Esophagus (tissue), 2 donors: Measurements from ENCODE around the gene LILRA5. TPM values are rescaled to one million over a fixed set of nuclear protein-coding genes. Genes with fewer than 3 reads are reported as not detected.

ENCODE experiments used
- H3K27ac ChIP-seq, 2 donors: one replicate each; pipeline ENCODE4 v1.5.1; 2013; ENCODE audit warnings: low read depth in 2 of 2, mild to moderate bottlenecking in 2 of 2, inconsistent platforms in 1 of 2, low read length in 1 of 2, moderate library complexity in 1 of 2
- H3K27me3 ChIP-seq, 2 donors: one replicate each; pipeline ENCODE4 v1.6.1; 2013; ENCODE audit warnings: low read length in 2 of 2, control low read depth in 1 of 2, mild to moderate bottlenecking in 1 of 2; ENCODE audit not compliant: insufficient read depth in 2 of 2, control insufficient read depth in 1 of 2
- H3K36me3 ChIP-seq, 2 donors: one replicate each; pipeline ENCODE4 v1.6.1; 2013; ENCODE audit warnings: low read length in 1 of 2; ENCODE audit not compliant: control insufficient read depth in 2 of 2, insufficient read depth in 2 of 2
- H3K4me1 ChIP-seq, 2 donors: one replicate each; pipeline ENCODE4 v1.6.1; 2013; ENCODE audit warnings: low read length in 1 of 2; ENCODE audit not compliant: control insufficient read depth in 2 of 2, insufficient read depth in 2 of 2
- H3K4me3 ChIP-seq, 2 donors: one replicate each; pipeline ENCODE4 v1.5.1; 2013; ENCODE audit warnings: low read length in 2 of 2, mild to moderate bottlenecking in 2 of 2, low read depth in 1 of 2, moderate library complexity in 1 of 2
- H3K9me3 ChIP-seq, 2 donors: one replicate each; pipeline ENCODE4 v1.6.1; 2013; ENCODE audit warnings: mild to moderate bottlenecking in 2 of 2, low read depth in 1 of 2, low read length in 1 of 2, moderate library complexity in 1 of 2; ENCODE audit not compliant: control insufficient read depth in 2 of 2, insufficient read depth in 1 of 2
- WGBS, 2 donors: extraction: QIAGEN DNeasy Blood & Tissue Kit; methylation state at CpG; one replicate each; pipeline ENCODE4 v1.1.7; 2013; 5-methylcytosine and 5-hydroxymethylcytosine counted together
- polyA plus RNA-seq, 2 donors: library from polyadenylated mRNA; stranded (reverse); fragments of 200-250 nt; gene quantifications; one replicate each; pipeline ENCODE4 v1.2.3, GENCODE V29; 2013
- donor health status: healthy with polysubstance abuse.
- donor health status: Bipolar disorder and iron deficiency.

LILRA5 gene
- polyA plus RNA-seq, 2 donors, result 0.12 to 0.34 TPM

DNA sequence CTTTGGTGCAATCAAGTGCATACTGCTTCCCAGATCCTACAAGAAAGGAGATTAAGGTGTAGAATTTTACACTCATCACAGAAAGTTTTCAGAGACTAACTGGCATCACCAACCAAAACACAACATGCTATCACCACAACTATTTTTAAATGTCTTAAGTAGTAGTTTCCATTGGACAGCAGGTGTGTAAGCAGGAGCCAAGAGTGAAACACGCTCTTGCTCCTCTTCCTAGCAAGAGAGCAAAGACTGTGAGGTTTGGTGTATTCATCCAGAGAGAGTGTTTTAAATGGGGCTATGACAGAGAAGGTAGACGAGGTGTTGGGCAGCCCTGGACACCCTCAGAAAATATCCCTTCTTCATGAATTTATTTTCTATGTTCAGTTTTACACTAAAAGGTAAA, 38.5 kb upstream of the LILRA5 start:
- no peaks in the 10 kb centered on the region for H3K27me3 ChIP-seq
- H3K9me3 ChIP-seq, result no peaks in the 10 kb centered on the region
- no peak overlapping the region for H3K27ac ChIP-seq
- WGBS, 2 donors, result 30 to 32% methylated on average over 2 of the region's 2 CpGs
- no peak overlapping the region for H3K4me3 ChIP-seq
- H3K36me3 ChIP-seq, result no peaks in the 10 kb centered on the region
- H3K4me1 ChIP-seq, result no peaks in the 10 kb centered on the region

DNA sequence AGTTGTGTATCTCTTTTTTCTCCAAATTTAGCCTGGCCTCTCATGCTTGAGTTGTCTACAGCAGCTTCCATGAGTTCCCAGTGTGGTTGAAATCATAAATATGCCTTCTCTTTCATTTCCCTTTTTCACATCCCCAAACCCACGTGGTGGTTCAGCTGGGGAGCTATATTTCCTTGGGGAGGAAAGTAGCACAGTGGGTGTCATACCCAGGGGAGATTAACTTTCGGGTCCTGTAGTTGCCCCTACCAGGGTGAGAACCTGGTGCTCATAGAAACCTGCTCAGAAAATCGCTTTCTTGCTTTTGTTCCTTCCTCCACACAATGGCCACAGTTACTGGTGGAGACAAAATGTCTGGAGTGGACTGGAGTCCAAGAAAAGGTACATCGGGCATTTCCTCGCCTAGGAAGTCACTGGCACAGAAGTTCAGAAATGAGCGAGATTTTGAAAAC, 33.0 kb upstream of the LILRA5 start:
- no peaks in the 10 kb centered on the region for H3K4me1 ChIP-seq
- H3K27ac ChIP-seq, result no peak overlapping the region
- H3K4me3 ChIP-seq, result no peak overlapping the region
- whole genome bisulfite sequencing, 2 donors, result 62 to 73% methylated on average over 6 of the region's 6 CpGs
- no peaks in the 10 kb centered on the region for H3K36me3 ChIP-seq
- no peaks in the 10 kb centered on the region for H3K27me3 ChIP-seq
- H3K9me3 ChIP-seq, result no peaks in the 10 kb centered on the region

DNA sequence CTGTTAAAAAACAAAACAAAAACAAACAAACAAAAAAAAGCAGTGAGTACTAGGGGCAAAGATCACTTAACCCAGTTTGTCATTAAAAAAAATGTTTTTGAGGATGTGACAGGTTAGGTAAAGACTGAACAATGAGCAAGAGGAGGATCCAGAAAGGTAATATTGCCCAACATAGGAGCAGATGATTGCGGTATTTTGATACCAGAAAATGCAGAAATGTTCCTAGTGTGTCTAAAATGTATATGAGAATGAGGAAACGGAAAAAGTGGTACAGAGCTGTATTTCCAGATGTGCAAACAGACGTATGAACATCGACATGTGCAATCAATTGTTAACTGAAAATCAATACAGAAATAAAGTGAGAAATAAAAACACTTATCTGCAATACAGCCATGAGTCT, 30.9 kb upstream of the LILRA5 start:
- Histone ChIP-seq H3K9me3 (no peaks in the 10 kb centered on the region), H3K4me1 (no peaks in the 10 kb centered on the region), H3K36me3 (no peaks in the 10 kb centered on the region), H3K27ac (no peak overlapping the region), H3K4me3 (no peak overlapping the region), H3K27me3 (no peaks in the 10 kb centered on the region)
- WGBS, 2 donors, result 69 to 77% methylated on average over 4 of the region's 4 CpGs

DNA sequence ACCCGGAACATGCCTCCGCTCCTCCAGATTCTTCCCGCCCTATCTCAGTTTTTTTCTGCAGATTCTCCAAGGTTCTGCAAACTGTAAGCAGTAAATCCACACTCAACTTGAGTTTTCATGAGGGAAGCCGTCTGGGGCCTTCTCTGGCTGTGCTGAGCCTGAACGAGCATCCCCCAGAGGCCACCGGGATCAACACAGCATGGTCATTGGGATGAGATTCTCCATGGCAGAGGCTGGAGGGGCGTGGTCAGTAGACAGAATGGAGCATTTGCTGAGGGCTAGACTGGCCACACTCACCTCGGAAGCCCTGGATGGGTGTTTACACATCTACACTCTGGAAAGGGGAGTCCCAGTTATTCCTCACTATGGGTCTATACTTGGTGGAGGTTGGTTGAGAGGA, 28.3 kb upstream of the LILRA5 start:
- WGBS, 2 donors, result 72 to 75% methylated on average over 8 of the region's 8 CpGs
- no peaks in the 10 kb centered on the region for H3K4me1 ChIP-seq
- H3K27ac ChIP-seq, result no peak overlapping the region

DNA sequence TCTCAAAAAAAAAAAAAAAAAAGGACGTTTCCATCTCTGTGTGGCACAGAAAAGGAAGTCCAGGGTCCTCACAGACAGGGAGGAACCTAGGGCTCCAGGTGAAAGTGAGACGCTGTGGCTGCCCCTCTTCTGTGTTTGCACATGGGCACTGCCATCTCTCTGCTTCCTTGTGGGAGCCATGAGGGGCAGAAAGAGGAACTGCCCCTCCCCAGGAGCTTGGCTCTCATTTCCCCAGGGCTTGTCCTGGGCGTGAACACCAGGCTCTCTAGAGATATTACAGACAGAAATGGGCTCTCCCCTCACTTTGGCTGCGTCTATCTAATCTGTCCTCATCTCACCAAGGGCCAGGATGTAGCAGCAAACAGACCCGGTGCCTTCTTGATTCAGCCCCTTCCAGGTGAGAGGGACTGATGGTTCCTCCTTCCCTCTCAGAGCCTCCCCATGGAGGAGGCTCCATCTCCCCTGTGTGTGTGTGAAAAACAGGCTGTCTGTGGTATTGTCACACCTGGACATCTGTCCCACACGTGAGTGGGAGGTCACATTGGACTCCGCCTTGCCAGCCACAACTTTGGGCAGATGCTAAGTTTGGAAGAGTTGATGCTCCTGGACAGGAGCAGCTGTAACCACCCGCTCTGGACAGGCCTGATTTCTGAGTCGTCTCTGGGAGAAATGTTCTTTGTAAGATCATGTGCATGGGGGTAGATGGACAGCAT, 26.8 kb upstream of the LILRA5 start:
- Histone ChIP-seq H3K9me3 (no peaks in the 10 kb centered on the region), H3K27me3 (no peaks in the 10 kb centered on the region), H3K4me3 (no peak overlapping the region), H3K27ac (no peak overlapping the region), H3K36me3 (no peaks in the 10 kb centered on the region), H3K4me1 (no peaks in the 10 kb centered on the region)
- WGBS, 2 donors, result 54 to 55% methylated on average over 9 of the region's 9 CpGs

More for the DNA sequence above, 28.3 kb upstream of the LILRA5 start:
- Histone ChIP-seq H3K27me3 (no peaks in the 10 kb centered on the region), H3K9me3 (no peaks in the 10 kb centered on the region), H3K4me3 (no peak overlapping the region), H3K36me3 (no peaks in the 10 kb centered on the region)

DNA sequence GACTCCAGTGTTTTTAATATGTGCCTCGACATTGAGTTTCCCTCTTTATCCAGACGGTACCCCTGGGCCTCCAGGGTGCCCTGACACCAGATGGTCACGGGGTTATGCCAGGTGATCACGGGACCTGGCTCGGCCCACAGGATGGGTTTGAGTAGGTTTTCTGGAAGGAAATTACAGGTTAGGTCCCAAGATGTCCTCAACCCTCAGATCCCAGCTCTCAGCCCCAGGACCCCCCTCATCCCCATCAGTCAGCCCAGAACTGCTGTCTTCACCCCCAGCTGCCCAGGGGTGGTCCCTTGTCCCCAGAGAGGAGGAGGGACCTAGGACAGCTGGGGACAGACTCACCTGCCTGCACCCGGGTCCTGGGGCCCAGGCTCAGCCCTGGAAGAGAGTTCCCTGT, 25.6 kb upstream of the LILRA5 start:
- no peaks in the 10 kb centered on the region for H3K9me3 ChIP-seq
- H3K27ac ChIP-seq, result no peak overlapping the region
- H3K4me1 ChIP-seq, result no peaks in the 10 kb centered on the region
- H3K27me3 ChIP-seq, result no peaks in the 10 kb centered on the region
- 78 to 83% methylated on average over 6 of the region's 6 CpGs for WGBS, 2 donors
- H3K36me3 ChIP-seq, result no peaks in the 10 kb centered on the region
- H3K4me3 ChIP-seq, result no peak overlapping the region

DNA sequence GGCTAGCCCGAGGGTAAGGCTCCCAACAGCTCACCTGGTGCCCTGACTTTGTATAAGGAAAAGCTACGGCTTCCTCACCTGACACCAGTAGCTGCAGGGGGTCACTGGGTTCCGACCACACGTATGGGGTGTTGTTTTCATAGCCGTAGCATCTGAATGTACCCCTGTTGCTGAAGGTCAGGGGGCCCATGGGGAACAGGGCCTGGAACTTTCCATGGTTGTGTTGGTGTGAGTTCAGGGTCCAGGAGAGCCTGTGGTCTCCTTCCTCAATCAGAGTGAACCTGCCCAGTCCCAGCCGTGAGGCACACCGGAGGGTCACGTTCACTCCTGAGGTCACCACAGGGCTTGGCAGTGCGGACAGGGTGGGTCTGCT, 24.9 kb upstream of the LILRA5 start:
- Histone ChIP-seq H3K4me1 (no peaks in the 10 kb centered on the region), H3K27ac (no peak overlapping the region), H3K9me3 (no peaks in the 10 kb centered on the region), H3K4me3 (no peak overlapping the region), H3K27me3 (no peaks in the 10 kb centered on the region), H3K36me3 (no peaks in the 10 kb centered on the region)
- WGBS, 2 donors, result 65 to 70% methylated on average over 9 of the region's 9 CpGs

DNA sequence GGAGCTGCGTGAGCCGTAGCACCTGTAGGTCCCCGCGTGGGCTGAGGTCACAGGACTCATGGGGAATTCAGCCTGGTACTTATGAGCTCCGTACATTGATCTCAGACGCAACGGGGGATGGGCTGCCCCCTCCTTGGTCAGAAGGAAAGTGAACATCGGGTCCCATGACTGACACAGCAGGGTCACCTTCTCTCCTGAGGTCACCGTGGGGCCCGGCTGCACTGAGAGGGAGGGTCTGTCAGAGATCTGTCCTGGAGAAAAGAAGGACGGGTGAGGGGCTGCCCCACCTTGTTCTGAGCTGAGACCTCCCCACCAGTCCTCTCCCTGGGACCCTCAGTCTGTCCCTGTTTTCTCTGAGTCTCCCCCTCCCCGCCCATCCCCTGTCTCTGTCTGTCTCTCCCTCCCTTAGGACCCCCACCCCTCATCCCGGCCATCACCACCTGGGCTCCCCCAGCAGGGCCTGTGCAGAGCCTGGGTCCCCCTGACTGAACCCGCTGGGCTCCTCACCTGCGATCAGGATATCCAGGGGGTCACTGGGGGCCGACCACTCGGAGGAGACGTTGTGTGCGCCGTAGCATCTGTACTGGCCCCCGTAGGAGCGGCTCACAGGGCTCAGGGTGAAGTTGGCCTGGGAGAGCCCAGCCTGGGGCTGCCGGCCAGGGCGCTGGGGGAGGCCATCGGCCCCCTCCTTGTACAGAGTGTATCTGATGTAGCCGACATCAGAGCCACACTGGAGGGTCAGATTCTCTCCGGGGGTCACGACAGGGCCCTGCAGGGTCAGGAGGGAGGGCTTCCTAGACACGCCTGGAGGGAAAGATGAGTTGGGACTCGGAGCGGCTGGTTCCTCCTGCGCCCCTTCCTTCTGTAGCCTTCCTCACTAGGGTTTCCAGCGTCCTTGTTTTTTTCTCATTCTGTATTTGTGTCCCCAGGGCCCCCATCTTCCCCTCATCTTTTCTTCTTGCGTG, 24.2 kb upstream of the LILRA5 start:
- Histone ChIP-seq H3K36me3 (no peaks in the 10 kb centered on the region), H3K9me3 (no peaks in the 10 kb centered on the region), H3K4me3 (no peak overlapping the region), H3K4me1 (no peaks in the 10 kb centered on the region), H3K27ac (no peak overlapping the region), H3K27me3 (no peaks in the 10 kb centered on the region)
- 66% methylated on average over 31 to 34 of the region's 34 CpGs for WGBS, 2 donors

DNA sequence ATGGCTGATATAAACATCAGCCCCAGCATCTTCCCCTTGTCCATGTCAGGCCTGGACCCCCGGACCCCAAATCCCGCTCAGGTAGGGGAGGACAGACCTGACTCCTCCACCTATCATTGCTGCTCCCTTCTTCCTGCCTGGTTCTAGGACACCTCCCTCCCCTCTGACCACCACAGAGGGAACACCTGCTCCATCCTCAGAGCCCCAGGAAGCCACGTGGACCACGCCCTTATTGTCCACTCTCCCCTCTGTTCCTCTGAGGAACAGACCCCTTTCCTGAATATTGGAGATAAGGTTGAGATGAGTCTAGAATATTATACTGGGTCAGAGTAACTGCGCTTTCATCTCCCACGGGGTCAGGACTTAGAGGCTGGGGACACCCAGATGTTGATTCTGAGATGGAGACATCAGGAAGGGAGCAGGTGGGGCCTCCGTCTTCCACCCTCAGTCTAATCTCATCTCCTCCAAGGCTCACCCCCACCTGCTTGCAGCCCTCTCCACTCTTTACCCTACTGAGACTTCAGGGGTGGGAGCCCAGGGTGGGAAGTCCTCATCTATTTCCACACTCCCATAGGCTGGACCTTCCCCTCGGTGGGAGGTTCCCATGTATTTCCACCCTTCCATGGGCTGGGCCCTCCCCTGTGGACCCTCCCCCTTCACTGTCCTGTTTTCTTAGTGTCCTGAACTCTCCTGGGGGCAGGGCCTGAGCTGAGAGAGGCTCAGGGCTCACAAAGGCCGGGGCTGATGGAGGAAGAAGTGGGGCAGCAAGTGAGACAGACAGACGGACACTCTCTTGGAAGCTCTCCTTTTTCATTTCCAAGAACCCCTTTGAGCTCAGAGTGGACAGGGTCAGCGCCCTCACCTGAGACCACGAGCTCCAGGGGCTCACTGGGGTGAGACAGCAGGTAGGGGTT, 23.3 kb upstream of the LILRA5 start:
- no peaks in the 10 kb centered on the region for H3K27me3 ChIP-seq
- no peaks in the 10 kb centered on the region for H3K9me3 ChIP-seq
- no peaks in the 10 kb centered on the region for H3K4me1 ChIP-seq
- no peaks in the 10 kb centered on the region for H3K36me3 ChIP-seq
- H3K27ac ChIP-seq, result no peak overlapping the region
- 68 to 76% methylated on average over 12 of the region's 12 CpGs for WGBS, 2 donors
- H3K4me3 ChIP-seq, result no peak overlapping the region
